ENCODE results near the gene CHRNA5.

The CHRNA5 gene

DNA sequence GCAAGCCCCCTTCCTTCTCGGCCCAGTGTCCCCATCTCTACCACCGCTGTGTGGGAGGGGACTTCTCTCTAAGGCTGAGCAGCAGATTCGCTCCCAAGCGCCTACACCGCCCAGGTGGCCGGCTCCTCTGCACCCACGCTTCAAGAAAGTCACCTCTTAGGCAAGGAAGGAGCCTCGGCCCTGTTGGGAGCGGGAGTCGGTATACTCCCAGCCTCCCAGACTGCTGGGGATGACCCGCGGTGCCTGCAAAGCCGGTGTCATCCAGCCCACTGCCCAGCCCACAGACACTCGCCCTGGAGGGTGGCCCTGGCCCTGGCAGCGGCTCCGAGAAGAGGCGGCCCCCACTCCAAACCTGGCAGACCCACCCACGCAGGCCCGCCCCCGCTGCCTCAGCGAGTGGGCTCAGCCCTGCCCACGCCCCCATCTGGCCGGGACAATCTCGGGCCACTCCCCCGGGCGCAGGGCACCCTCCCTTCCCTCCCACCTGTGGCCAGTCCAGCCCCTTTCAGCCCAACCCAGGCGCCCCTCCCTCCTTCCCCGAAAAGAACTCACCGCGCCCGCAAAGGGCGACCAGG lies 75.3 kb downstream of the CHRNA5 start:
- no peak for DNase-seq (ENCODE audit: low spot score)

- DNase-seq (ENCODE audit: low spot score), result no peak
These were observed 75.9 kb downstream of the CHRNA5 start, which contains the start of gene CHRNB4 for GRCh38 chr15:78641102-78641748. Gene CHRNB4 (minus strand): TSS chr15:78641210. CDS start chr15:78641133, 77 bp downstream.

- no peak for DNase-seq (ENCODE audit: low spot score)
These were observed 76.5 kb downstream of the CHRNA5 start for GRCh38 chr15:78641749-78642275.

DNA sequence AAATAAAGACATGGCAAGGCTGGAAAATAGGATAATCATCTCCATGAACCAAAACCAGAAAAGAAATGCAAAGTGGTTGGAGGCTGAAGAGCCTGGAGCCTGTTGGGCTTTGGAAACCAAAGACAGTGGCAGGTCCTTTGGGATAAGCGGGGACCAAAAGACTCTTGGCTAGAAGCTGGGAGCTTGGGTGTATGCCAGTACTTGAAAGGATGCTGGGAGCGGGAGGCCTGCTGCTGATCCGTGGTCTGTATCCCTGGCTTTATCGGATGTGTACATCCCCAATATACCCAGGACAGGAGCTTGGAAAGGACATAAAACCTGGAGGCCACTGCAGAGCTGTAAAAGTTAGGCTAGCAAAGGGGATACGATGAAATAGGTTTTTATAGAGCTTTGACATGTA lies 77.0 kb downstream of the CHRNA5 start:
- no peak for DNase-seq (ENCODE audit: low spot score)

Measured in HuH-7.5 (cell line).